ENCODE data around the gene CEMIP2.

- no peak for TF ChIP-seq POLR2AphosphoS5 (IDR thresholded peaks at IDR 0.05; ENCODE audit: borderline replicate concordance, low read depth, low read length)
- no peak for TF ChIP-seq FOXP2 (optimal IDR thresholded peaks at IDR 0.05; ENCODE audit: control extremely low read depth, extremely low read length, insufficient read depth)
Observed at GRCh38 chr9:71814815-71815214, 46.5 kb upstream of the CEMIP2 start.
